Measurements from ENCODE around the gene C11orf98.
"Not testable (repeated sequence)": the region's sequence is repeated elsewhere in the genome, so short reads cannot be mapped to it uniquely, and the experiment has no call there.

The C11orf98 gene

DNA sequence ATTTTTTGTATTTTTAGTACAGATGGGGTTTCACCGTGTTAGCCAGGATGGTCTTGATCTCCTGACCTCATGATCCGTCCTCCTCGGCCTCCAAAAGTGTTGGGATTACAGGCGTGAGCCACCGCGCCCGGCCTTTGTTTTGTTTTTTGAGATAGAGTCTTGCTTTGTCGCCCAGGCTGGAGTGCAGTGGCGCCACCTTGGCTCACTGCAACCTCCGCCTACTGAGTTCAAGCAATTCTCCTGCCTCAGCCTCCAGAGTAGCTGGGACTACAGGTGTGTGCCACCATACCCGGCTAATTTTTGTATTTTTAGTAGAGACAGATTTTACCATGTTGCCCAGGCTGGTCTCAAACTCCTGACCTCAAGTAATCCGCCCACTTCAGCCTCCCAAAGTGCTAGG, 14.7 kb downstream of the C11orf98 start:
- DNase-seq (ENCODE audit: low spot score), result not testable (repeated sequence)

DNA sequence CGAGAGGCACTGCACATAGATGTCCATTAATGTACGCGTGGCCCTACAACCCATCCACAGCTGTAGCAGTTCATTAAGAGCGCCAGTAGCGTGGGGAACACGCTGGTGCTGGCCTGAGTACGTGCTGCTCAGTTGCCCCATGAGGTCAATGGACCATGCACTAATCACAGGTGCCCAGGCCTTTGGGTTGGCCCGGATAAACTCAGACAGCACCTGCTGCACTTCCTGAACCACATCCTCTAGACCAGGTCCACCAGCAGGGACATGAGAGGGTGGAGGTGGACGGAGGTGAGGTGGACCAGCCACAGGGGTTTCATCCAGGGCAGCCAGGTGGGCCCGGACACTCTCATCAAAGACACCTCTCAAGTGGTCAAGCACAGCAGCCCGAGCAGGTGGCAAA, 15.5 kb downstream of the C11orf98 start:
- no peak for DNase-seq (ENCODE audit: low spot score)

DNA sequence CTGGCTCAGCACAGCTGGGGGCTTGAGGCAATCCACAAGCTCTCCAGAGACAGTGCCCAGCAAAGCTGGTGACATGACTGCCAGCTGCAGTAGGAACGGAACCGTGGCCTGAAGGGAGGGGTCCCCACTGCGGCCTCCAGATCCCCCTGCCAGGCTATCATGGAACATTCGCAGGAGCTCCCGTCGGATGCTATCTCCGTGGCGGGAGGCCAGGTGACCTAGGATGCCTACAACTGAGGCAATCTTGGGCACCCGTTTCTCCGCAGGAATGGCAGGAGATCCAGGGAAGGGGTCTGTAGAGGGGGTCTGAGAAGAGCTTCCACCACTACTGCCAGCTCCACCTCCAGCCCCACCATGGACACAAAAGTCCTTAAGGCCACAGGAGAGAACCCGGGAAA, 16.0 kb downstream of the C11orf98 start:
- no peak for DNase-seq (ENCODE audit: low spot score)

DNA sequence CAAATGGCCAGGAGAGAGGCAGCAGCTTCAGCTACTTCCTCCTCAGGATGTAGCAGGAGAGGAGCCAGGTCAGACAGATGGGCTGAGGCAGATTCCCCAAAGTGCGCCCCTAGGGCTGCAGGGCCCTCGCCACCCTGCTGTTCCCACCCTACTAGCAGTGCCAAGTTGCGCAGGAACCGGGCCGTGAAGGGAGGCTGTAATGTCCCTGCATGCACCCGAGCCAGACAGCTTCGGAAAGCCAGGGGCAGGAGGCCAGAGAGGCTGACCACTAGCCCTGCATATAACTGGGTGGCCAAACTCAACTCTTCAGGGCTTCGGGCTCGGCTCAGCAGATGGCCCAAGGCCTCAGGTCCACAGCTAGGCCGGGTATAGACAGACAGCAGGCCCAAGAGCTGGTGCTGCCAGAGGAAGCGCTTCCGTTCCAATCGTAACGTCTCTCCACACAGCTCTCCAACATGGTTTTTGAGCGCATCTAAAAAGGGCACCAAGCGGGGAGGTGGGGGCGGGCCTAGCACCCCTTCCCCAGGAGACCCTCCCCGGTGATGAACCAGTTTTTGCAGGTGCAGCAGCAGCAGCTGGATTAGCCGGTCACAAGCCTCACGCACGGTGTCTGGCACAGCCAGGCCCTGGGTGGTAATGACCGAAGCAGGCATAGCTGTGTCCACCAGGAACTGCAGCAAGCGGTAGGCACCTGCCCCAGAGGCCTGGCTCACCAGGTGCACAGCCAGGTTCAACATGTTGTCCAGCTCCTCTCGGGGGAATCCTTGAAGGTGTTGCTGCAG, 16.6 kb downstream of the C11orf98 start:
- no peak for DNase-seq (ENCODE audit: low spot score)

DNA sequence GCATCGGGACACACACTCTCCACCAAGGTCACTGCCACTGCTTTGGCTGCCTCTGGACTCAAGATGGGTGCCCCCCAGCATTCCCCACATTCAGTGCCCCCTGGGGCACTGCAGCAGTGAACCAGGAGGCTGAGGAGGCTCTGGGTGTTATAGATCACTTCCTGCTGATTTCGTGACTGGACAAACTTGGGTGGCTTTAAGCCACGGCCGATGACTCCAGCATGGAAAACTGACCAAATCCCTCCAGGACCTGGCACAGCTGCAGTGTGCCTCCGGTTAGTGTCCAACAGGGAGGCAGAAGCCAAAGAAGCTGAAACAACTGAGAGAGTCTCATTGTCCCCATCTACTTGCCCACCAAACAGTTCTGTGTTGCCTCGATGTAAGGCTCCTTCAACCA, 17.4 kb downstream of the C11orf98 start:
- DNase-seq (ENCODE audit: low spot score), result no peak

DNA sequence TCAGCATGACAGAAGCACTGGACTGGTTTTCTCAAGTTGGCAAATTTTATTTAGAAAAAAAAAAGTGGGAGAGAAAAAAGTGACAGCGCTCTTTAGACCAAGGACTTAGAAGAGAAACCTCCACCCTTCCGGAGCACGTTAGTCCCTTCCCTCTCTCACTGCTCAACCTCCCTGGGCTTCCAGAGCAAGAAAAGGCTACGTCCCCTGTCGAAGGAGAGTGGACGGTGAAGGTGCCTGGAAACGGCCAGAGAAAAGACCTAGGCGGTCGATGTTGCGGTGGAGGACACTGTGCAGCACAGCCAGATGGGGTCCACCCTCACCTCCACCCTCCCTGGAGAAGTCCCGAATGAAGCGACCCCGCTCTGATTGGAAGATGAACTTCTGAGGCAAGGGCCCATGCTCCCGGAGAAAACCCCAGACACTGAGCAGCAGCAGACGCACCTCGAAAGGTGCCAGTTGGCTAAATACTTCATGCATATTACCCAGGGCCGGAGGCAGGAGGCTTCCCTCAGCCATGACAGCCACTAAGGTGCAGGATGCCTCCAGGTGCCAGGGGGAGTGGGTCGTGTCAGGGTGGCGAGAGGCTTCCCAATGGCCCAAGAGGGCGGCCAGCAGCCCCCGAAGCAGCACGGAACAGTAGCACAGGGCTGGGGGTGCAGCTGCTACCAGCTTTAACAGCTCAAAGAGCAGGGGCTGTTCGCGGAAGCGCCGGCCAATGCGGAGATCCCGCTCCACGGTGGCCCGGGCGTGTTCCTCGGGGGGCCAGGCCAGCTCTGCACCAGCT, 18.0 kb downstream of the C11orf98 start:
- DNase-seq (ENCODE audit: low spot score), result no peak

DNA sequence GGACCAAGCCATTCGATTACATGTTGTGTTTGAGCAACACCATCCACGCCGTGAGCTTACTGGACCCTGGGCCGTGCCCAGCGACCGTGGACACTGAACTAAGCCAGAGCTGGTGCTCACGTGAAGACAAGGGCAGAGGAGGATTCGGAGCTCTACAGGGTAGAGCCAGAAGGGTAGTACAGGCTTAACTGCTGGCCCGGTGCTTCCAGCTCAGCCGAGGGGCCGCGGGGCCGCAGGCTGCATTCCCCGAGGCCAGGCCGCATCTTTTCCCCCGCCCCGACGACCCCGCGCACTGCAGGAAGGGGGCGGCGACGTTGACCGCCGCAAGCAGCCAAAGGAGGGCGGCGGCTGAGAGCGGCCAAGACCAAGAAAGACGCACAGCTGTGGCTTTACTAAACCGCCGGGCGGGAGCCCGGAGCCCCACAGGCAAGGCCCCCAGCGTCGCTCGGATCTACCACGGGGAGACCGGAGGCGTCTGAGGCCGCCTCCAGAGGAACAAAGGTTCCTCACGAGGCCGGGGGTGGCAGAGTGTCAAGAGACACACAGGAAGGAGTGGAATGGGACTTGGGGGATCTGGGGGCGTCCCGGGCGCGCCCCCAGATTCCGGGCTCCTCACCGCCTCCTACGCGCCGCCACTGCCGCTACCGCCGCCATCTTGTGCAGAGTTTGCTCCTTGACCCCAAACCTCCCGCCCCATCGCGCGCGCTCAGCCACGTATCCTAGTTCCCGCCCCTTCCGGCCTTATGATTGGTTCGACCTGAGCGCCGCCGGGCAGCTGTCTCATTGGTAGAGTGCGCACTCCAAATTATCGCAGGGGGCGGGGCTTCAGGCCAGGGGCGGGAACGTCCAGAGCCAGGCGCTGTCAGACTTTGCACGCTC, 18.8 kb downstream of the C11orf98 start, which contains the start of gene GANAB:
Gene GANAB, minus strand, starts transcription at position 668 of the 879 bp plus-strand sequence. Its CDS starts 14 bp downstream, at position 654.
- peak; percentile 99 for DNase-seq (ENCODE audit: low spot score)

DNA sequence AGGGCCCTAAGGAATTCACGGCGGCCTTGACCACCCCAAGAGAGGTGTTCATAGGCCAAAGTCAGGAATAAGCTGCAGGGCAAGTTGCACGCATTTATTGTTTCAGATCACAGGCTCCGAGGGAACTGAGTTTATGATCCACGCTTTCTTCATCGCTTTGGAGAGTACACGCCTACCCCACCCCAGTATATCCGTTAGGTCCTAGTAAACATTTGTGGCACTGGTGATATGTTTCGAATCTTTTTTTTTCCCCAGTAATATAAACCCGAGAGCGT, 19.4 kb downstream of the C11orf98 start:
- DNase-seq (ENCODE audit: low spot score), result no peak

DNA sequence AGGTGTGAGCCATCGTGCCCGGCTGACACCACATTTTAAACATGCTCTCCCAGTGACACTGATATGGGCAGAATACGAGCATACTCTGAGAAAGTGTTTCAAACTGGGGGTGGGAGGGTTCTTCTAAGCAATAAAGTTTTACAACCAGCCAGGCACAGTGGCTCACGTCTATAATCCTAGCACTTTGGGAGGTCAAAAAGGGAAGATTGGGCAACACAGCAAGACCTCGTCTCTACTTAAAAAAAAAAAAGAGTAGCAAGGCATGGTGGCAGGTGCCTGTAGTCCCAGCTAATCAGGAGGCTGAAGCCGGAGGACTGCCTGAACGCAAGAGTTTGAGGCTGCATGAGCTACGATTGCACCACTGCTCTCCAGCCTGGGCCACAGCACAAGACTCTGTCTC, 20.8 kb downstream of the C11orf98 start:
- DNase-seq (ENCODE audit: low spot score), result no peak

DNA sequence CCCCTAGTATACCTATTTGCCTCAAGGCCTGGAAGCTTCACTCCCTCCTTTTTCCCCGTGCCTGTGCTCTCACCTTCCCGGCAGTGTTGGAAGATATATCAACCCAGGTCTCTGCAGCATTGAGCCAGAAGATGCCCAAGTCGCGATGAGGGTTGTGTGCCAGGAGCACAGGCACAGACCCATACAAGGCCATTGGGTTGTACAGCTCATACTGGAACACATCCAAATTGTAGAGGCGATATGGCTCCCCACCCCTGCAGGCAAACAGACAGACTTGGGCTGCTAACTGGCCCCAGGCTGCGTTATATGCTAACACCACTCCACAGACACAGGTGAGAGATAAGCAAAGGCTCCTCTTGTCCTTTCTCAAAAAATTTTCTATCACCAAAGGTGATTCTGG, 32.5 kb downstream of the C11orf98 start:
- no peak for DNase-seq (ENCODE audit: low spot score)

DNA sequence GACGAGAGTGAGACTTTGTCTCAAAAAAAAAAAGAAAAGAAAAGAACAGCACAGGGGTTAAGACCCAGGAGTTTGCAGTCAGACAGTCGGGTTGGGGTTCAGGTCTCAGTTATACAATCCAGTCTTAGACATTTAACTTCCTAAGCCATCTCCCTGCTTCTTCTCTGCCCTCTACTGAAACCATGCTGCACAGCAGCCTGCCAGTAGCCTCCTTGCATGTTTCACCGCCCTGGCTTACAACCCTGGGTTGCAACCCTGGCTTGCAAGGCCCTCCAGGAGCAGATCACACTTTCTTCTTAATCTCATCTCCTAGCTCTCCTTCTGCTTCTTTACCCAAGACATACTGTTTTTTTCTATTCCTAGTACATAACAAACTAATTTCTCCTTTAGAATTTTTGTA, 37.3 kb downstream of the C11orf98 start:
- no peak for DNase-seq (ENCODE audit: low spot score)

DNA sequence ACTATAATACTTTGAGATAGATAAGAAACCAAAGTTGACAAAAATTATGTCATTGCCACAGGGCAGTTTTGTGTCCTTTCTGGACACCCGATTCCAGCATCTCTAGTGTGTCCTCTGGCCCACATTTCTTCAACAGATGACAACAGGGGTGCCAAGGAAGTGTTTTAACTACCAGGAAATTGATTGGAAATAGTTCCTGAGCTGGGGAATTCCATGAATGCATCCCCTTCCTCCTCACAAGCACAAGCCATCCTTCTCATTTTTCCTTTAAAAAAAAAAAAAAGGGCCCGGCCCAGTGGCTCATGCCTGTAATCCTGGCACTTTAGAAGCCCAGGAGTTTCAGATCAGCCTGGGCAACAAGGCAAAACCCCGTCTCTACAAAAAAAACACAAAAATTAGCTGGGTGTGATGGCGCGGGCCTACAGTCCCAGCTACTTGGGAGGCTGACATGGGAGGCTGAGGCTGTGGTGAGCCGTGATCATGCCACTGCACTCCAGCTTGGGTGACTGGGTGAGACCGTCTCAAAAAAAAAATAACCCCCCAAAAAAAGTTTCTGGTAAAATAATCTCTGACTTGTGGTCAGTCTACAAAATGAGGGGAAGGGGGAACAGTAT, 42.4 kb downstream of the C11orf98 start:
- DNase-seq (ENCODE audit: low spot score), result no peak

DNA sequence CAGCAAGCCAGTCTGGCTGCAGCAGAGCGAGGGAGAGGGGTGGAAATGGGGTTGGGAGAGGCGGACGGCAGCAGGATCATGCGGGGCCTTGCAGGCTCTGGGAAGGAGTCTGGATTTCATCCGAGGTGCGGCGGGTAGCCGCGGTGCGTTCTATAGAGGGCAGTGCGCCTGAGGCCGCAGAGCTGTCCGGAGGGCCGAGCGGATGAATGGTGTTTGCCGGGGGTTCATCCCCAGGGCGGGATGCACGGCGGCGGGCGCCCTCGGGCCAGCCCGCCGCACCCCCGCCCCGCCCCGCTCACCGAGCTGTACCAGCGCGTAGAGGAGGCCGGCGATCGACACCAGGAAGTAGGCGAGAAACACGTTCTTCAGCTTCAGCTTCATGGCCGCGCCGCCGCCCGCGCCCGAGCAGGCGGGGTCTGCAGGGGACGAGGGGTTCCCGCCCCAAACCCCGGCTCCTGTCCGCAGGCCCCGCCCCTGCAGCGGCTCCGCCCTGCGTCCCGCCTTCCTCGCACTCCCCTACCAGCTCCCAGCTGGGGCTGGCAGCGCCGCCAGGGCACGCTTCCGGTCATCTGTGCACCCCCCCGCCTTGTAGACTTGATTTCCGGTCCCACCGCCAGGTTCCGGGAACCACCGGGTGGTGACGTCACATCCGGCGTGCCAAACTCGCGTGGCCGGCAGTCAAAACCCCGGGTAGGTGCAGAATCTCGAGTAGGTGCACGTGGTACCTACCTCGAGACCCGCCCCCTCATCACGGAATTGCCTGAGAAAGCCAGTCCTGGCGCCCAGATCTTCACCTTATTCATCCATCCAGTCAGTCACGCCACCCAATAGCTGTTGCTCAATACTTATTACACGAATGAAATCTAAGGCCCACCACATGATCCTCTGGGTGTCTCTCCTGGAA, 43.2 kb downstream of the C11orf98 start, which contains the start of gene B3GAT3:
Gene B3GAT3, minus strand, starts transcription at position 420 of the 904 bp plus-strand sequence. Its CDS starts 39 bp downstream, at position 381.
- DNase-seq (ENCODE audit: low spot score), result peak; percentile 98

DNA sequence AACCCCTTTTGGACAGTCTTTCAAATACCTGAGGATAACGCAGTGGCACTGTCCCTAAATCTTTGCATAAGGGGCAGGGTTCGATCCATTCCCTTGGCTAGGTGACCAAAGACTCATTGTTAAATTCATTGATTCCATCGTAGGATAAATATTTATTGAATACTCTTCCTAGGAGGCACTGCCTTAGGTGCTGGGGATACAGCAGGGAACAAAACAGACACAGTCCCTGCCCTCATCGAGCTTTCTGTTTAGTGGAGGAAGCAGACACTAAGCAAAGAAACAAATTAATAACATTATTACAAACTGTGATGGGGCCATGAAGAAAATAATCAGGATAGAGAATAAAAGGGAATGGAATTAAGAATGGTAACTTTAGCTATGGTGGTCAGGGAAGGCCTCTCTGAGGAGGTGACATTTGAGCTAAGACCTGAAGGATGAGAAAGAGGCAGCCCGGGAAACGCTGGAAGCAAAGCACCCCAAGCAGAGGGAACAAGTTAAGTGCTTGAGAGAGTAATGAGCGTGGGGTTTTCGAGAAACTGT, 43.9 kb downstream of the C11orf98 start:
- no peak for DNase-seq (ENCODE audit: low spot score)

DNA sequence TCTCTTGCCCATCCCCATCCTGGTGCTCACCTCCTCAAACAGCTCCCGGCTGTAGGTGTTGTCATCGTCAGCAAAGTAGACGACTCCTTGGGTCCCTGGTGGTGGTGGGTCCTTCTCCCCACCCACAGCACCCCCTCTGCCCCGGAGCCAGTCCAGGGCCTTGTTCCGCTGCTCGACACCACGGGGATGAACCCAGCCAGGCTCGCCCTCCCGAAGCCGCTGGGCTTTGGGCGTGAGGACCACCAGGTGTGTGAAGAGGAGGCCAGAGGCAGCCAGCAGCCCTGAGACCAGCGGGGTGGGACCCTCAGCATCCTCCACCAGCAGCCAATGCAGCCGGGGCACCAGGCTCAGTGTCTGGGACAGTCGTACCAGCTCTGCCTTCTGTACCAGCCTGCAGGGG, 48.1 kb downstream of the C11orf98 start:
- not testable (repeated sequence) for DNase-seq (ENCODE audit: low spot score)

DNA sequence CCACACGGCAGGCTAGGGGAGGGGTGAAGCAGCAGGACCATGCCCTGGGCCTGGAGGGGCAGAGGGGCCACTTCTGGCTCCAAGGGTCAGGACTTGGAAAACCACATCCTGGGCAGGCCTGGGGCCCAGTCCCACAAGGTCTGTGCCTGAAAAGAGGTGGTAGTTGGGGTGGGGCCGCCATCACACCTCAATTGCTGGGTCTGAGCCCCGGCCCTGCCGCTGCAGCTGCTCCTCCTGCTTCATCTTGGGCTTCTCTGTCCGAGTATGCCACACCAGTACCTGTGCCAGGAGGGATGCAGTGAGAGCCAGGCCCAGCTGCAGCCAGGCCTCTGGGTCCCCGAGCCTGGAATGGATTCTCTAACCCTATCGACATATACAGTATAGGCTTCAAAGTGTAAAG, 49.5 kb downstream of the C11orf98 start:
- DNase-seq (ENCODE audit: low spot score), result no peak

DNA sequence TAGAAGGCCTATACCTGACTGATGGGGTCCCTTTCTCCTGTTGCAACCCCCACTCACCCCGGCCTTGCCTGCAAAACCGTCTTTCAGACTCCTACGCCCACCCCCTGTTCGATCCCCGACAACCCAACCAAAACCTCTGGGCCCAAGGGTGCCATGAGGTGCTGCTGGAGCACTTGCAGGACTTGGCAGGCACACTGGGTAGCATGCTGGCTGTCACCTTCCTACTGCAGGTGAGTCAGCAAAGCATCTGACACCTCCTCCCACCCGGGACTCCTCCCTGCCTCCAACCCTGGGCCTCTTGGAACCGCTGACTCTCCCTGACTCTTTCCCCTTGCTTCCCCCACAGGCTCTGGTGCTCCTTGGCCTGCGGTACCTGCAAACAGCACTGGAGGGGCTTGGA, 50.7 kb downstream of the C11orf98 start:
- DNase-seq (ENCODE audit: low spot score), result peak; percentile 47

DNA sequence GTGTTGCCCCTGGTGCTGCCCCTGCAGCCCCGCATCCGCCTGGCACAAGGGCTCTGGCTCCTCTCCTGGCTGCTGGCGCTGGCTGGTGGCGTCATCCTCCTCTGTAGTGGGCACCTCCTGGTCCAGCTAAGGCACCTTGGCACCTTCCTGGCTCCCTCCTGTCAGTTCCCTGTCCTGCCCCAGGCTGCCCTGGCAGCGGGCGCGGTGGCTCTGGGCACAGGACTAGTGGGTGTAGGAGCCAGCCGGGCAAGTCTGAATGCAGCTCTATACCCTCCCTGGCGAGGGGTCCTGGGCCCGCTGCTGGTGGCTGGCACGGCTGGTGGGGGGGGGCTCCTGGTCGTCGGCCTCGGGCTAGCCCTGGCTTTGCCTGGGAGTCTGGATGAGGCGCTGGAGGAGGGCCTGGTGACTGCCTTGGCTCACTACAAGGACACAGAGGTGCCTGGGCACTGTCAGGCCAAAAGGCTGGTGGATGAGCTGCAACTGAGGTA, 51.7 kb downstream of the C11orf98 start:
- no peak for DNase-seq (ENCODE audit: low spot score)

All from activated CD4-positive, alpha-beta T cell treated with anti-CD3 and anti-CD28 coated beads, Interleukin-2, Interleukin-4, amounts not matched to agents 100 ng/mL and 50 ng/mL, durations not matched to agents 16 hours and 8 hours (primary cell).